Naive B cell (primary cell): Measurements from ENCODE around the gene DMAC2. TPM values are rescaled to one million over a fixed set of nuclear protein-coding genes. Genes with fewer than 3 reads are reported as not detected.

Source experiments
- ATAC-seq, 2 donors: fragments of 150-1000 bp; cut with Tn5 transposase; 2 replicates each; pipeline ENCODE4 v1.10.0; 2021; ENCODE audit warnings: low read depth in 2 of 2, mild to moderate bottlenecking in 2 of 2, moderate library complexity in 2 of 2
- DNase-seq: peaks from one replicate; pipeline ENCODE4 v3.0.0; 2022
- H3K27ac Mint-ChIP-seq, 6 donors: one replicate each; pipeline ENCODE4 v1.8.0; 2020 to 2022; ENCODE audit warnings: mild to moderate bottlenecking in 6 of 6, mixed read lengths in 6 of 6, moderate library complexity in 5 of 6, inconsistent platforms in 2 of 6
- H3K27me3 Mint-ChIP-seq, 3 donors: one replicate each; pipeline ENCODE4 v1.8.0; 2021 to 2022; ENCODE audit warnings: mixed read lengths in 3 of 3, mild to moderate bottlenecking in 1 of 3
- H3K36me3 Mint-ChIP-seq, 2 donors: one replicate each; pipeline ENCODE4 v1.8.0; 2020 to 2022; ENCODE audit warnings: mixed read lengths in 2 of 2, inconsistent platforms in 1 of 2, mild to moderate bottlenecking in 1 of 2
- H3K4me1 Mint-ChIP-seq, 3 donors: one replicate each; pipeline ENCODE4 v1.8.0; 2020 to 2022; ENCODE audit warnings: mixed read lengths in 3 of 3, inconsistent platforms in 1 of 3, mild to moderate bottlenecking in 1 of 3, moderate library complexity in 1 of 3
- H3K4me3 Mint-ChIP-seq, 8 donors: one replicate each; pipeline ENCODE4 v1.8.0; 2020 to 2022; ENCODE audit warnings: mild to moderate bottlenecking in 8 of 8, mixed read lengths in 8 of 8, moderate library complexity in 8 of 8, inconsistent platforms in 2 of 8
- H3K9me3 Mint-ChIP-seq, 7 donors: one replicate each; pipeline ENCODE4 v1.8.0; 2020 to 2022; ENCODE audit warnings: mixed read lengths in 7 of 7, mild to moderate bottlenecking in 5 of 7, inconsistent platforms in 2 of 7, moderate library complexity in 1 of 7
- polyA plus RNA-seq, 6 donors: library from polyadenylated mRNA; unstranded; fragments of 300-500 nt; fragmentation: Illumina TruSeq; gene quantifications; one replicate each; pipeline ENCODE4 v1.2.3, GENCODE V29; 2021; ENCODE audit warnings: low read depth in 6 of 6

Gene DMAC2
- polyA plus RNA-seq, 6 donors from 2014 or later, result 47.0 to 67.1 (median 57.7) TPM

DNA sequence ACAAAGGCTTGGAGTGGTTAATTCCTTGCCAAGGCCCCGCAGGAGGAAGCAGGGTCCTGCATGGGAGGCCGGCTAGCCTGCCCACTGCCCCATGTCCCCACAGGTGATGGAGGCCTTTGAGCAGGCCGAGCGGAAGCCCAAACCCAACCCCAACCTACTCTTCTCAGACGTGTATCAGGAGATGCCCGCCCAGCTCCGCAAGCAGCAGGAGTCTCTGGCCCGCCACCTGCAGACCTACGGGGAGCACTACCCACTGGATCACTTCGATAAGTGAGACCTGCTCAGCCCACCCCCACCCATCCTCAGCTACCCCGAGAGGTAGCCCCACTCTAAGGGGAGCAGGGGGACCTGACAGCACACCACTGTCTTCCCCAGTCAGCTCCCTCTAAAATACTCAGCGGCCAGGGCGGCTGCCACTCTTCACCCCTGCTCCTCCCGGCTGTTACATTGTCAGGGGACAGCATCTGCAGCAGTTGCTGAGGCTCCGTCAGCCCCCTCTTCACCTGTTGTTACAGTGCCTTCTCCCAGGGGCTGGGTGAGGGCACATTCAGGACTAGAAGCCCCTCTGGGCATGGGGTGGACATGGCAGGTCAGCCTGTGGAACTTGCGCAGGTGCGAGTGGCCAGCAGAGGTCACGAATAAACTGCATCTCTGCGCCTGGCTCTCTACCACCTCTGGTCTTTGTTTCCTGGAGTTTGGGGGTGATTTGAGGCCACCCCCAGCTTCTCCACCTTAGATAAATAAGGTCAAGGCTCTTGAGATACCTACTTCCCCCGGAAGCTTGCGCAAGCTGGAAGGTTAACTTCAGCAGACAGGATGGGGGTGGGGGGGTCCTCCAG, 15.2 kb downstream of the DMAC2 start:
- ATAC-seq (no peak), DNase-seq (no peak)
- Mint-ChIP-seq H3K4me1 (peaks cover 20 to 30% (median 21%) of the 10 kb centered on the region in 3 donors), H3K27ac (no peak overlapping the region), H3K27me3 (no peaks in the 10 kb centered on the region), H3K9me3 (no peaks in the 10 kb centered on the region), H3K36me3 (peaks cover 0 to 24% of the 10 kb centered on the region in 2 donors), H3K4me3 (no peak overlapping the region)

DNA sequence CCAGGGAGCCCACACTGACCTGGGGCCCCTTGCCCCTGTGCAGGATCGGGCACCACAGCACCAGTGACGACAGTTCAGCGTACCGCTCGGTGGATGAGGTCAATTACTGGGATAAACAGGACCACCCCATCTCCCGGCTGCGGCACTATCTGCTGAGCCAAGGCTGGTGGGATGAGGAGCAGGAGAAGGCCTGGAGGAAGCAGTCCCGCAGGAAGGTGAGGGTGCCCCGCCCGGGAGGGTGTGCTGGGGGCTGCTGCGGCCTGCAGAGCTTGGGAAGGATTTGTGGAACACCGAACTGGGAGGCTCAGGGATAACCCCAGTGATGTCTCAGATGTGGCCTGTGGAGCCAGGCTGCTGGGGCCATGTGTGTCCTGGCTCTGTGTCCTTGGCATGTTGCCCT, 16.8 kb downstream of the DMAC2 start:
- Mint-ChIP-seq H3K4me3 (peak overlapping the region in 1 of 8 donors; percentile 15), H3K27me3 (no peaks in the 10 kb centered on the region), H3K4me1 (peaks cover 12 to 23% (median 14%) of the 10 kb centered on the region in 3 donors), H3K36me3 (peaks cover 0 to 24% of the 10 kb centered on the region in 2 donors), H3K27ac (no peak overlapping the region), H3K9me3 (no peaks in the 10 kb centered on the region)
- DNase-seq (no peak), ATAC-seq (no peak)

GRCh38 chr19:41422456-41422855, 17.3 kb downstream of the DMAC2 start:
- peak overlapping the region in 1 of 8 donors; percentile 56 for H3K4me3 Mint-ChIP-seq
- ATAC-seq, result no peak
- DNase-seq, result no peak
- H3K27ac Mint-ChIP-seq, result no peak overlapping the region
- peaks cover 7 to 18% (median 9%) of the 10 kb centered on the region in 3 donors for H3K4me1 Mint-ChIP-seq
- H3K27me3 Mint-ChIP-seq, result no peaks in the 10 kb centered on the region
- H3K36me3 Mint-ChIP-seq, result peaks cover 0 to 24% of the 10 kb centered on the region in 2 donors
- no peaks in the 10 kb centered on the region for H3K9me3 Mint-ChIP-seq

- H3K27me3 Mint-ChIP-seq, result no peaks in the 10 kb centered on the region
- no peaks in the 10 kb centered on the region for H3K9me3 Mint-ChIP-seq
- H3K27ac Mint-ChIP-seq, result no peak overlapping the region
- DNase-seq, result no peak
- no peak for ATAC-seq
- H3K36me3 Mint-ChIP-seq, result peaks cover 0 to 24% of the 10 kb centered on the region in 2 donors
- peaks cover 4 to 15% (median 4%) of the 10 kb centered on the region in 3 donors for H3K4me1 Mint-ChIP-seq
- H3K4me3 Mint-ChIP-seq, result peak overlapping the region in 1 of 8 donors; percentile 57
Observed at GRCh38 chr19:41421973-41422372, 17.7 kb downstream of the DMAC2 start.

DNA sequence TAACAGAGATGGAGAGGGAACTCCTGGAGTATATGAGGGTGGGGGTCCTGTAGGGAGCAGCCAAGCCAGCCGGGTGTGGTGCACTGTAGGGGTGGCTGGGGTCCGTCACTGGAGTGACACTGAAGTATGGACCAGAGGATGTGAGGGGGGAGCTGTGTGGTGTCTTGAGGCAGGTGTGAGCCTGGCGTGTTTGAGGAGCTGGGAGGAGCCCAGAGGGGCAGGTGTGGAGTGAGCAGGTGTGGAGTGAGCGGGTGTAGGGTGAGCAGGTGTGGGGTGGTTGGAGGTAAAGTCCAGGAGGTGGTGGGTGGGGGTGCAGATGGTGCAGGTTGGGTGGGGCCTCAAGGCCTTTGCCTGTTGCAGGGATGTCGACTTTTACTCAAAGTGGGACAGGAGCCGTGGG, 18.4 kb downstream of the DMAC2 start:
- H3K27ac Mint-ChIP-seq, result no peak overlapping the region
- H3K4me3 Mint-ChIP-seq, result no peak overlapping the region
- H3K4me1 Mint-ChIP-seq, result peaks cover 0 to 10% (median 2%) of the 10 kb centered on the region in 3 donors
- no peaks in the 10 kb centered on the region for H3K9me3 Mint-ChIP-seq
- ATAC-seq (no peak), DNase-seq (no peak)
- H3K36me3 Mint-ChIP-seq, result peaks cover 0 to 24% of the 10 kb centered on the region in 2 donors
- no peaks in the 10 kb centered on the region for H3K27me3 Mint-ChIP-seq

DNA sequence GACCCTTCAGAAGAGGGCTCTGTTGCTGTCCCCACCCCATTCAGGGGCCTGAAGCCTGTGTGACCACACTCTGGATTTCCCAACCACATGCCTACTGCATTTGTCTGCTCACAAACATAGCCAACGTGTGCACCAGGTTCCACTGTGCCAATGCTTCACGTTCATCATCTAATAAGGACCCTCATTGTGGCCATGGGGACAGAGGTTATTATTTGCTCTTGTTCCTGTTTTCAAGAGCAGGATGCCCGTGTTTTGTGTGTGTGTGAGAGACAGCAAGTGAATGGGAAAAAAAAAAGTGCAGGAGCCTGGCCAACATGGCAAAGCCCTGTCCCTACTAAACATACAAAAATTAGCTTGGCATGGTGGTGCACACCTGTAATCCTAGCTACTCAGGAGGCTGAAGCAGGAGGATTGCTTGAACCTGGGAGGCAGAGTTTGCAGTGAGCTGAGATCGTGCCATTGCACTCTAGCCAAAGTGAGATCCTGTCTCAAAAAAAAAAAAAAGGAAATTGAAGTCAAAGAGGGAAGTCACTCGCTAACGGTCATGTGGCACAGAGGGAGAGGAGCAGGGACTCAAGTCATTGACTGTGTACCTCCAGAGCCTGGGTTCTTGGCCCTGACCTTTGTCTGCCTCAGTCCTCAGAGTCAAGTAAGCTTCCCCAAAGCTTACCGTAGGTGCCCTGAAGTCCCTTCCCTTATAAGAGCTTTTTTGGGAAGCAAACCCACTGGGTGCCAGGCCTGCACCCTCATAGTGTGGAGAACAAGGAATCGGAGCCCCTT, 19.4 kb downstream of the DMAC2 start:
- no peaks in the 10 kb centered on the region for H3K9me3 Mint-ChIP-seq
- peaks cover 0 to 10% (median 0%) of the 10 kb centered on the region in 3 donors for H3K4me1 Mint-ChIP-seq
- peaks cover 0 to 24% of the 10 kb centered on the region in 2 donors for H3K36me3 Mint-ChIP-seq
- DNase-seq (no peak), ATAC-seq (no peak)
- no peaks in the 10 kb centered on the region for H3K27me3 Mint-ChIP-seq
- peak overlapping the region in 1 of 8 donors; percentile 5 for H3K4me3 Mint-ChIP-seq
- no peak overlapping the region for H3K27ac Mint-ChIP-seq

DNA sequence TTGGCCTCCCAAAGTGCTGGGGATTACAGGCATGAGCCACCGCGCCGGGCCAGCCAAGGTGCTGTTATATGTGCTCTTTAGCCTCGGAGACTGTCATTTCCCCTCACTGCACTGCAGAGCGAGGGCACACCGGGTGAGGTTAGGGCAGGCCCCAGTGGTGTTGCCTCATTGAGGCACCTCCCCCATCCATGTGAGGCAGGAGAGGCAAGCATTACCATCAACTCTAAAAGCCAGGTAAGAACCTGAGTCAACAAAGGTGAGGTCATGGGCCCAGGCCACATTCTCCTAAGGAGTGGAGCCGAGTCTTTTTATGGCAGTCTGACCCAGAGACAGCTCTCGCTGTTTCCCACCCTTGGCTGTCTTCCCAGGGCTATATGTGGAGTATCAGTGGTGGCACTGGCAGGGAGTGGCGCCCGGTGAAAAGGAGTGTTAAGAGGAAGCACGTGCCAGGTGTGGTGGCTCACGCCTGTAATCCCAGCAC, 23.5 kb downstream of the DMAC2 start:
- Mint-ChIP-seq H3K27ac (peak overlapping the region in 2 of 6 donors; percentile 38 to 52), H3K4me1 (peaks cover 0 to 11% (median 3%) of the 10 kb centered on the region in 3 donors), H3K4me3 (no peak overlapping the region), H3K27me3 (no peaks in the 10 kb centered on the region), H3K36me3 (peaks cover 0 to 15% of the 10 kb centered on the region in 2 donors), H3K9me3 (no peaks in the 10 kb centered on the region)
- no peak for DNase-seq
- ATAC-seq, result no peak

GRCh38 chr19:41415154-41415571, 24.5 kb downstream of the DMAC2 start:
- H3K4me1 Mint-ChIP-seq, result peaks cover 1 to 10% (median 8%) of the 10 kb centered on the region in 3 donors
- H3K27me3 Mint-ChIP-seq, result no peaks in the 10 kb centered on the region
- DNase-seq, result no peak
- no peak for ATAC-seq
- peaks cover 0 to 9% of the 10 kb centered on the region in 2 donors for H3K36me3 Mint-ChIP-seq
- H3K27ac Mint-ChIP-seq, result no peak overlapping the region
- H3K4me3 Mint-ChIP-seq, result no peak overlapping the region
- H3K9me3 Mint-ChIP-seq, result no peaks in the 10 kb centered on the region

- H3K4me3 Mint-ChIP-seq, result no peak overlapping the region
- DNase-seq (no peak), ATAC-seq (no peak)
- peaks cover 0 to 9% of the 10 kb centered on the region in 2 donors for H3K36me3 Mint-ChIP-seq
- no peaks in the 10 kb centered on the region for H3K27me3 Mint-ChIP-seq
- H3K4me1 Mint-ChIP-seq, result peaks cover 7 to 15% (median 12%) of the 10 kb centered on the region in 3 donors
- H3K9me3 Mint-ChIP-seq, result no peaks in the 10 kb centered on the region
- peak overlapping the region in 1 of 6 donors; percentile 96 for H3K27ac Mint-ChIP-seq
Observed at GRCh38 chr19:41414461-41414860, 25.3 kb downstream of the DMAC2 start.

DNA sequence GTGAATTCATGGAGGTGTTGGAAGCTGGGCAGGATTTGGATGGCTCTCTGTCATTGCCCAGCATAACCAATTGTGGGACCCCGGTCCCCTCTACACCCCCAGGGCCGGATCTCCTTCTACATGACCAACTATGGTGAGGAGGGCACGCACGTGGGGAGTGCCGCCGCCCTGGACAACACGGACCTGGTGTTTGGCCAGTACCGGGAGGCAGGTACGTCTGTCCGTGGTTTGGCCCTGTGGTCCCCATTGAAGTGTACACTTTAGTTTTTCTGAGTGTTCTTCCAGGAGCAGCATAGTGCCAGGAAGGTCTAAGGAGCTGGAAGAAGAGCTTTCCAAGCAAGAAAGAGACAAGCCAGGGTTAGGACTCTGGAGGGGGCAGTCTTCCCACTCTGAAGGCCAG, 25.8 kb downstream of the DMAC2 start:
- no peaks in the 10 kb centered on the region for H3K9me3 Mint-ChIP-seq
- H3K4me3 Mint-ChIP-seq, result peak overlapping the region in 1 of 8 donors; percentile 72
- no peak overlapping the region for H3K27ac Mint-ChIP-seq
- H3K27me3 Mint-ChIP-seq, result no peaks in the 10 kb centered on the region
- DNase-seq, result no peak
- peaks cover 0 to 9% of the 10 kb centered on the region in 2 donors for H3K36me3 Mint-ChIP-seq
- peaks cover 12 to 20% (median 15%) of the 10 kb centered on the region in 3 donors for H3K4me1 Mint-ChIP-seq
- ATAC-seq, result no peak

DNA sequence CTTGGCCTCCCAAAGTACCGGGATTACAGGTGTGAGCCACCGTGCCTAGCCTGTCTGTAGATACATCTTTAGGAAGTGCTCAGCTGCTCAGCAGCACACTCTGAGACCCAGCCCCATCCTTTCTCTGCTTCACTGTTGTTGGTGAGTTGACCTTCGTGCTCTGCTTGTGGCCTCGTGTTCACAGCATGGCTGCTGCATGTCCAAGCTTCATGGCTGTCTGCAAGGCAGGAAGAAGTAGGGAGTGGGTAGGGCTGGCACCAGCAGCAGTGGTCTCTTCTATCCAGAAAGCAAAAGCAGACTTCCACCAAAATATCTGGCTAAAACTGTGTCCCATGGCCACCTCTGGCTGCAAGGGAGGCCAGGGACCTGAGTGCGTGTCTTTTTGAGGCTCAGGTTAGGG, 26.8 kb downstream of the DMAC2 start:
- H3K4me3 Mint-ChIP-seq, result no peak overlapping the region
- peak overlapping the region in 1 of 6 donors; percentile 10 for H3K27ac Mint-ChIP-seq
- no peaks in the 10 kb centered on the region for H3K27me3 Mint-ChIP-seq
- peaks cover 14 to 22% (median 15%) of the 10 kb centered on the region in 3 donors for H3K4me1 Mint-ChIP-seq
- H3K9me3 Mint-ChIP-seq, result no peaks in the 10 kb centered on the region
- ATAC-seq (no peak), DNase-seq (no peak)
- H3K36me3 Mint-ChIP-seq, result peaks cover 0 to 9% of the 10 kb centered on the region in 2 donors

DNA sequence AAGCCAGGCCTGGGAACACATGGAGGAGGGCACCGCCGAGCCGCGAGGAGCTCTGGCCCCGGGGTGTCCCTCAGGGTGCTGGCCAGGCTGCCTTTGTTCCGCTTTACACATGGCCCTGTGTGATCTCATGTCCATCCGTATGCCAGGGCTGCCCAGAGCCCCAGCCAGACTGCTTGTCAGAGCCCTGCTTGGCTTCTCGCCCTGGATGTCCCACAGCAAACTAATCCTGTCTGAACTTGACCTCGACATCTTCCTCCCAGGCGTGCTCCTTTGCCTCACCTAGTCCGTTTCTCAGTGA, 27.8 kb downstream of the DMAC2 start:
- no peaks in the 10 kb centered on the region for H3K9me3 Mint-ChIP-seq
- H3K36me3 Mint-ChIP-seq, result peaks cover 0 to 9% of the 10 kb centered on the region in 2 donors
- peaks cover 14 to 27% (median 21%) of the 10 kb centered on the region in 3 donors for H3K4me1 Mint-ChIP-seq
- H3K4me3 Mint-ChIP-seq, result no peak overlapping the region
- H3K27ac Mint-ChIP-seq, result no peak overlapping the region
- no peaks in the 10 kb centered on the region for H3K27me3 Mint-ChIP-seq
- no peak for DNase-seq
- ATAC-seq, result no peak

GRCh38 chr19:41411100-41411967, 28.4 kb downstream of the DMAC2 start:
- ATAC-seq (no peak), DNase-seq (no peak)
- peaks cover 0 to 9% of the 10 kb centered on the region in 2 donors for H3K36me3 Mint-ChIP-seq
- H3K27me3 Mint-ChIP-seq, result no peaks in the 10 kb centered on the region
- no peaks in the 10 kb centered on the region for H3K9me3 Mint-ChIP-seq
- no peak overlapping the region for H3K4me3 Mint-ChIP-seq
- H3K4me1 Mint-ChIP-seq, result peaks cover 14 to 32% (median 22%) of the 10 kb centered on the region in 3 donors
- no peak overlapping the region for H3K27ac Mint-ChIP-seq
